Amygdala (tissue), 56 donors: ENCODE results near the gene SIK3.
A peak's percentile ranks its signal among the peaks of the same experiment; 100 is the strongest.
"Not testable (repeated sequence)": the region's sequence is repeated elsewhere in the genome, so short reads cannot be mapped to it uniquely, and the experiment has no call there.

ENCODE experiments used
- DNase-seq, 56 donors: peaks; one replicate each; lab custom pipeline; 2025; lab: John Stamatoyannopoulos, UW

Gene SIK3

GRCh38 chr11:117098269-117099232, at the start of gene SIK3:
Gene SIK3, minus strand, starts transcription at chr11:117098428. Its CDS starts 13 bp downstream, at chr11:117098415.
- DNase-seq = peak; percentile 34 to 98 (median 92)

- no peak for DNase-seq
Measured at GRCh38 chr11:117146521-117146920, 48.3 kb upstream of the SIK3 start.

- DNase-seq = no peak
Measured at GRCh38 chr11:117145393-117145761, 47.1 kb upstream of the SIK3 start.

GRCh38 chr11:117144477-117145392, 46.5 kb upstream of the SIK3 start:
- DNase-seq = peak in 26 of 56 donors; percentile 3 to 88 (median 28)

- peak; percentile 52 to 95 (median 88) for DNase-seq
Measured at GRCh38 chr11:117143871-117144476, 45.7 kb upstream of the SIK3 start, which contains the start of gene PAFAH1B2. Gene PAFAH1B2, plus strand, starts transcription at chr11:117144287. Its CDS starts 8,161 bp downstream, at chr11:117152448.

GRCh38 chr11:117143390-117143789, 45.2 kb upstream of the SIK3 start:
- peak in 12 of 56 donors; percentile 4 to 44 (median 16) for DNase-seq

GRCh38 chr11:117137223-117138086, 39.2 kb upstream of the SIK3 start:
- DNase-seq = not testable (repeated sequence)

- not testable (repeated sequence) for DNase-seq
Measured at GRCh38 chr11:117134979-117135378, 36.8 kb upstream of the SIK3 start.

GRCh38 chr11:117134431-117134830, 36.2 kb upstream of the SIK3 start:
- DNase-seq = no peak

GRCh38 chr11:117130879-117131278, 32.7 kb upstream of the SIK3 start:
- DNase-seq = no peak

- not testable (repeated sequence) for DNase-seq
Measured at GRCh38 chr11:117130396-117130795, 32.2 kb upstream of the SIK3 start.

- no peak for DNase-seq
Measured at GRCh38 chr11:117128289-117128688, 30.1 kb upstream of the SIK3 start.

- peak in 10 of 56 donors; percentile 2 to 46 (median 10) for DNase-seq
Measured at GRCh38 chr11:117127171-117127901, 29.1 kb upstream of the SIK3 start.

- DNase-seq = peak in 49 of 56 donors; percentile 7 to 89 (median 57)
Measured at GRCh38 chr11:117126223-117126965, 28.2 kb upstream of the SIK3 start.

- no peak for DNase-seq
Measured at GRCh38 chr11:117122556-117122955, 24.3 kb upstream of the SIK3 start.

- no peak for DNase-seq
Measured at GRCh38 chr11:117121176-117121575, 22.9 kb upstream of the SIK3 start.

- DNase-seq = no peak
Measured at GRCh38 chr11:117117681-117118080, 19.5 kb upstream of the SIK3 start.

GRCh38 chr11:117112939-117113338, 14.7 kb upstream of the SIK3 start:
- not testable (repeated sequence) for DNase-seq
